ENCODE results near the gene MACF1.
A peak's percentile ranks its signal among the peaks of the same experiment; 100 is the strongest.
"Not testable (repeated sequence)": the region's sequence is repeated elsewhere in the genome, so short reads cannot be mapped to it uniquely, and the experiment has no call there.

Gene MACF1

GRCh38 chr1:39196244-39197215, 8.0 kb upstream of the MACF1 start:
- H3K4me1 ChIP-seq (ENCODE audit: control insufficient read depth, insufficient read depth, low read length) = peaks cover 23% of the 10 kb centered on the region
- peak overlapping the region; percentile 2 for H3K27ac ChIP-seq (ENCODE audit: low read depth, low read length)
- no peak overlapping the region; the same call in 1 of the 2 replicates for H3K4me3 ChIP-seq (ENCODE audit: low read depth, low read length)
- no peaks in the 10 kb centered on the region for H3K27me3 ChIP-seq (ENCODE audit: control insufficient read depth, insufficient read depth, low read length)
- H3K36me3 ChIP-seq (ENCODE audit: control insufficient read depth, insufficient read depth, low read length) = no peaks in the 10 kb centered on the region
- no peak overlapping the region for H3K9ac ChIP-seq (ENCODE audit: low read depth, low read length)
- H3K9me3 ChIP-seq (ENCODE audit: control insufficient read depth, insufficient read depth, low read length) = no peaks in the 10 kb centered on the region

- Histone ChIP-seq H3K9ac (ENCODE audit: low read depth, low read length) (no peak overlapping the region), H3K27me3 (ENCODE audit: control insufficient read depth, insufficient read depth, low read length) (no peaks in the 10 kb centered on the region), H3K9me3 (ENCODE audit: control insufficient read depth, insufficient read depth, low read length) (no peaks in the 10 kb centered on the region), H3K4me3 (ENCODE audit: low read depth, low read length) (no peak overlapping the region), H3K27ac (ENCODE audit: low read depth, low read length) (no peak overlapping the region), H3K36me3 (ENCODE audit: control insufficient read depth, insufficient read depth, low read length) (no peaks in the 10 kb centered on the region), H3K4me1 (ENCODE audit: control insufficient read depth, insufficient read depth, low read length) (peaks cover 19% of the 10 kb centered on the region)
Observed at GRCh38 chr1:39199593-39199992, 4.9 kb upstream of the MACF1 start.

GRCh38 chr1:39205102-39205780, 746 bp downstream of the MACF1 start:
- H3K36me3 ChIP-seq (ENCODE audit: control insufficient read depth, insufficient read depth, low read length) = no peaks in the 10 kb centered on the region
- no peaks in the 10 kb centered on the region for H3K27me3 ChIP-seq (ENCODE audit: control insufficient read depth, insufficient read depth, low read length)
- no peak overlapping the region for H3K9ac ChIP-seq (ENCODE audit: low read depth, low read length)
- H3K27ac ChIP-seq (ENCODE audit: low read depth, low read length) = peak overlapping the region; percentile 83
- peaks cover 21% of the 10 kb centered on the region for H3K4me1 ChIP-seq (ENCODE audit: control insufficient read depth, insufficient read depth, low read length)
- no peaks in the 10 kb centered on the region for H3K9me3 ChIP-seq (ENCODE audit: control insufficient read depth, insufficient read depth, low read length)
- peak overlapping the region; percentile 23; the same call in 1 of the 2 replicates for H3K4me3 ChIP-seq (ENCODE audit: low read depth, low read length)

DNA sequence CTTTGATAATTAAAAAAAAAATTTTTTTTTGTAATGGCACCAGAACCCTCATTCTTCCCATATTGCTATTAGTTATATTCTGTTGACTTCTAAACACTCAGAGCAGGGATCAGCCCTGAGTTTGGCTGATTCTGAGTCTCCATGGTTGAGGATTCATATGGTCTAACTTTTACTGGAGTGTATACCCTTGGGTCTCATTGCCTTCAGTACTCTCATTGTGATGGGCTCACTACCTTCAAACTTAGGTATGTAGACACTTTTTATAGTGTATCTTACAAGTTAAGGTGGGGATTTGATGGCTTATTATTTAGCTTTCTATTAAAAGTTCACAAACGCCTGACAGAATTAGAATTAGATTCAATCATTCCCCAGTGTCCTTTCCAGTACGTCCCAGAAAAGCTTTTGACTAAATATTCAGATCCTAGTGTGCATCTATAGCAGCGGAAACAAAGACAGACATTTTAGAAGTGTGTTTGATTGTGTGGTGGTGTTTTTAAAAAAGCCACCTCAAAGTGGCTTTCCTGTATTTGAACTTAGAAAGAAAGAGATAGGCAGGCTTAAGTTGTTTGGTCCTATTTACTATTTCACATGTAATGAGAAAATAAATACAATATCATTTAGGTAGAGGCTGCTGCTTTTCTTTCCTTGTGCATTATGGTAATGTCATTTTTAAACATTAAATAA, 1.4 kb downstream of the MACF1 start:
- Histone ChIP-seq H3K9ac (ENCODE audit: low read depth, low read length) (no peak overlapping the region), H3K27me3 (ENCODE audit: control insufficient read depth, insufficient read depth, low read length) (no peaks in the 10 kb centered on the region), H3K36me3 (ENCODE audit: control insufficient read depth, insufficient read depth, low read length) (no peaks in the 10 kb centered on the region), H3K27ac (ENCODE audit: low read depth, low read length) (peak overlapping the region; percentile 83), H3K4me1 (ENCODE audit: control insufficient read depth, insufficient read depth, low read length) (peaks cover 21% of the 10 kb centered on the region), H3K4me3 (ENCODE audit: low read depth, low read length) (no peak overlapping the region), H3K9me3 (ENCODE audit: control insufficient read depth, insufficient read depth, low read length) (no peaks in the 10 kb centered on the region)

DNA sequence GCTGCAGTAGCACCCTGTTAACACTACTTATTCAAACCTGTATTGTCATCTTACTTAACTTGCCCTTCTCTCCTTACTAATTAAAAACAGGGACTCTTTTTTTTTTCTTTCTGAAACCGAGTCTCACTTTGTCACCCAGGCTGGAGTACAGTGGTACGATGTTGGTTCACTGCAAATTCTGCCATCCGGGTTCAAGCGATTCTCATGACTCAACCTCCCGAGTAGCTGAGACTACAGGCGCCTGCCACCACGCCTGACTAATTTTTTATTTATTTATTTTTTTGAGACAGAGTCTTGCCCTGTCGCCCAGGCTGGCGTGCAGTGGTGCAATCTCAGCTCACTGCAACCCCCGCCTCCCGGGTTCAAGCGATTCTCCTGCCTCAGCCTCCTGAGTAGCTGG, 3.9 kb downstream of the MACF1 start:
- H3K36me3 ChIP-seq (ENCODE audit: control insufficient read depth, insufficient read depth, low read length); H3K4me3 ChIP-seq (ENCODE audit: low read depth, low read length); H3K27me3 ChIP-seq (ENCODE audit: control insufficient read depth, insufficient read depth, low read length); H3K9me3 ChIP-seq (ENCODE audit: control insufficient read depth, insufficient read depth, low read length); H3K9ac ChIP-seq (ENCODE audit: low read depth, low read length); H3K27ac ChIP-seq (ENCODE audit: low read depth, low read length): not testable (repeated sequence)
- H3K4me1 ChIP-seq (ENCODE audit: control insufficient read depth, insufficient read depth, low read length) = peaks cover 26% of the 10 kb centered on the region

- Histone ChIP-seq H3K9ac (ENCODE audit: low read depth, low read length) (no peak overlapping the region), H3K36me3 (ENCODE audit: control insufficient read depth, insufficient read depth, low read length) (no peaks in the 10 kb centered on the region), H3K27me3 (ENCODE audit: control insufficient read depth, insufficient read depth, low read length) (no peaks in the 10 kb centered on the region), H3K27ac (ENCODE audit: low read depth, low read length) (no peak overlapping the region), H3K4me1 (ENCODE audit: control insufficient read depth, insufficient read depth, low read length) (peaks cover 32% of the 10 kb centered on the region), H3K4me3 (ENCODE audit: low read depth, low read length) (no peak overlapping the region), H3K9me3 (ENCODE audit: control insufficient read depth, insufficient read depth, low read length) (no peaks in the 10 kb centered on the region)
Observed at GRCh38 chr1:39210649-39211048, 6.2 kb downstream of the MACF1 start.

DNA sequence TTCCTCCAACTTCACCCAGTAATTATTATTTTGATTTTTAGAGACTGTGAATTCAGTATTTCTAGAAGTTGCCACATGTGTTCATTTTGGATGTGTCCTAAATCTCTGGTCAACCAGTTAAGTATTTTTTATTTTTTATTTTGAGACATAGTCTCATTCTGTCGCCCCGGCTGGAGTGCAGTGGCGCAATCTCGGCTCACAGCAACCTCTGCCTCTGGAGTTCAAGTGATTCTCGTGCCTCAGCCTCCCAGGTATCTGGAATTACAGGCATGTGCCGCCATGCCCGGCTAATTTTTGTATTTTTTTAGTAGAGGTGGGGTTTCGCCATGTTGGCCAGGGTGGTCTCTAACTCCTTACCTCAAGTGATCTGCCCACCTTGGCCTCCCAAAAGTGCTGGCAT, 8.0 kb downstream of the MACF1 start:
- H3K4me1 ChIP-seq (ENCODE audit: control insufficient read depth, insufficient read depth, low read length) = peaks cover 27% of the 10 kb centered on the region
- H3K36me3 ChIP-seq (ENCODE audit: control insufficient read depth, insufficient read depth, low read length) = no peaks in the 10 kb centered on the region
- no peaks in the 10 kb centered on the region for H3K9me3 ChIP-seq (ENCODE audit: control insufficient read depth, insufficient read depth, low read length)
- no peak overlapping the region for H3K9ac ChIP-seq (ENCODE audit: low read depth, low read length)
- no peak overlapping the region for H3K4me3 ChIP-seq (ENCODE audit: low read depth, low read length)
- no peaks in the 10 kb centered on the region for H3K27me3 ChIP-seq (ENCODE audit: control insufficient read depth, insufficient read depth, low read length)
- no peak overlapping the region for H3K27ac ChIP-seq (ENCODE audit: low read depth, low read length)

GRCh38 chr1:39213511-39214002, 9.1 kb downstream of the MACF1 start:
- H3K4me3 ChIP-seq (ENCODE audit: low read depth, low read length) = no peak overlapping the region
- no peaks in the 10 kb centered on the region for H3K36me3 ChIP-seq (ENCODE audit: control insufficient read depth, insufficient read depth, low read length)
- no peaks in the 10 kb centered on the region for H3K27me3 ChIP-seq (ENCODE audit: control insufficient read depth, insufficient read depth, low read length)
- peak overlapping the region; percentile 52 for H3K27ac ChIP-seq (ENCODE audit: low read depth, low read length)
- H3K9ac ChIP-seq (ENCODE audit: low read depth, low read length) = no peak overlapping the region
- H3K4me1 ChIP-seq (ENCODE audit: control insufficient read depth, insufficient read depth, low read length) = peaks cover 27% of the 10 kb centered on the region
- no peaks in the 10 kb centered on the region for H3K9me3 ChIP-seq (ENCODE audit: control insufficient read depth, insufficient read depth, low read length)

DNA sequence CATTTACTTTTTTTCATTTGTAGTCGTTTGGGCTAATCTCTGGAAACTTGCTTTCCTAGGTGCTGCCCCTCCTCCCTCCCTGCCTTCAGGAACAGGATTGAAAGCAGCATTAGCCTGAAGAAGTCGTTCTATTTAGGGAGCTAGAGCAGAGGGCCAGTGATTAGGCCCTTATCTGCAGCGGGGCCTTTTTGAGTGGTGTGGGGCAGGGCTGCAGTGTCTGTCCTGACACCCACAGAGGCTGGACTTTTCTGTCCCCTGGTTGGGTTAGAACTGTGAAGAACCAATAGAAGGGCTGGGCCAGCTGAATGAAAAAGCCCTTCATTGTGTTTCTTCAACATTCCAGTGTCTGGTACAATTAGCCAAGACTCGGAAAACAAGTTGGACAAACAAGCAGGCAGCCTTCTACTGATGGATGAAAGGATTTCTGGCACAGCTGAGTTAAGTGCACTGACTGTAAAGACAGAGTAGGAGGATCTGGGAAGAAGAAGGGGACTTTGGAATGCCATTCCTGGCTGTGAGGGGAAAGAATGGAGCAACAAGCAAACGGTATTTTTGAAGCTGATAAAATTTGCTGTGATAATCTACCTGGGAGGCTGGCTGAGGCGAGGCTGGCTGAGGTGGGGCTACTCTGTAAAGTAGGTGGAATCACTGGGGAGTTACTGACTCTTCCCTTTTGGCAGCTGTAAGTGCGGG, 9.7 kb downstream of the MACF1 start:
- Histone ChIP-seq H3K4me3 (ENCODE audit: low read depth, low read length) (no peak overlapping the region), H3K9ac (ENCODE audit: low read depth, low read length) (no peak overlapping the region), H3K36me3 (ENCODE audit: control insufficient read depth, insufficient read depth, low read length) (no peaks in the 10 kb centered on the region), H3K9me3 (ENCODE audit: control insufficient read depth, insufficient read depth, low read length) (no peaks in the 10 kb centered on the region), H3K27me3 (ENCODE audit: control insufficient read depth, insufficient read depth, low read length) (no peaks in the 10 kb centered on the region), H3K4me1 (ENCODE audit: control insufficient read depth, insufficient read depth, low read length) (peaks cover 27% of the 10 kb centered on the region), H3K27ac (ENCODE audit: low read depth, low read length) (peak overlapping the region; percentile 52)

DNA sequence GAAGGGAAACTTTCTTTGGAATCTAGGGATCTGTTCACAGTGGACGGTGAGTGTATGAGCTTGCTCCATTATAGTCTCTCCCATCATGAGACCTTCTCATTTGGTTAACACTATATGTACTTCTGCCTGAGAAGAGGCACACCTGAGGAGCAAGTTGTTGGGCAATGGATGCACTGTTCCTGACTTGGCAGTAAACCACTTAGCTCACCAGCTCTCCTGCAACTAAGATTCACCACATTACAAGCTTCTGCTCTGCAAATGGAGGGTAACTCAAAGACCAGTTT, 10.2 kb downstream of the MACF1 start:
- Histone ChIP-seq H3K9me3 (ENCODE audit: control insufficient read depth, insufficient read depth, low read length) (no peaks in the 10 kb centered on the region), H3K4me3 (ENCODE audit: low read depth, low read length) (no peak overlapping the region), H3K27me3 (ENCODE audit: control insufficient read depth, insufficient read depth, low read length) (no peaks in the 10 kb centered on the region), H3K36me3 (ENCODE audit: control insufficient read depth, insufficient read depth, low read length) (no peaks in the 10 kb centered on the region), H3K9ac (ENCODE audit: low read depth, low read length) (no peak overlapping the region), H3K27ac (ENCODE audit: low read depth, low read length) (peak overlapping the region; percentile 52), H3K4me1 (ENCODE audit: control insufficient read depth, insufficient read depth, low read length) (peaks cover 27% of the 10 kb centered on the region)
